ENCODE measurements around the gene ATP11A.
"Not testable (repeated sequence)": the region's sequence is repeated elsewhere in the genome, so short reads cannot be mapped to it uniquely, and the experiment has no call there.

ATP11A gene

GRCh38 chr13:112873851-112874750, 184.3 kb downstream of the ATP11A start:
- in situ Hi-C loops (cut with HindIII; ENCODE audit: low sequenced_read_pairs): no loop called here

GRCh38 chr13:112874751-112875300, 185.0 kb downstream of the ATP11A start:
- in situ Hi-C loops (cut with HindIII; ENCODE audit: low sequenced_read_pairs): no loop called here

GRCh38 chr13:112875627-112876026, 185.8 kb downstream of the ATP11A start:
- in situ Hi-C loops (cut with HindIII; ENCODE audit: low sequenced_read_pairs): no loop called here

GRCh38 chr13:112876305-112877000, 186.6 kb downstream of the ATP11A start:
- in situ Hi-C loops (cut with HindIII; ENCODE audit: low sequenced_read_pairs): no loop called here

GRCh38 chr13:112877066-112877465, 187.2 kb downstream of the ATP11A start:
- in situ Hi-C loops (cut with HindIII; ENCODE audit: low sequenced_read_pairs): no loop called here

- in situ Hi-C loops (cut with HindIII; ENCODE audit: low sequenced_read_pairs): no loop called here
Observed at GRCh38 chr13:112877539-112877938, 187.7 kb downstream of the ATP11A start.

GRCh38 chr13:112877976-112878955, 188.4 kb downstream of the ATP11A start:
- in situ Hi-C loops (cut with HindIII; ENCODE audit: low sequenced_read_pairs): no loop called here

- in situ Hi-C loops (cut with HindIII; ENCODE audit: low sequenced_read_pairs): no loop called here
Observed at GRCh38 chr13:112879283-112879833, 189.5 kb downstream of the ATP11A start.

GRCh38 chr13:112880221-112880641, 190.4 kb downstream of the ATP11A start:
- in situ Hi-C loops (cut with HindIII; ENCODE audit: low sequenced_read_pairs): no loop called here

GRCh38 chr13:112880976-112881540, 191.2 kb downstream of the ATP11A start:
- in situ Hi-C loops (cut with HindIII; ENCODE audit: low sequenced_read_pairs): no loop called here

GRCh38 chr13:112881656-112882554, 192.1 kb downstream of the ATP11A start:
- in situ Hi-C loops (cut with HindIII; ENCODE audit: low sequenced_read_pairs): no loop called here

- in situ Hi-C loops (cut with HindIII; ENCODE audit: low sequenced_read_pairs): no loop called here
Observed at GRCh38 chr13:112882555-112883024, 192.8 kb downstream of the ATP11A start.

GRCh38 chr13:112883241-112883945, 193.6 kb downstream of the ATP11A start:
- in situ Hi-C loops (cut with HindIII; ENCODE audit: low sequenced_read_pairs): no loop called here

GRCh38 chr13:112884700-112885099, 194.9 kb downstream of the ATP11A start:
- in situ Hi-C loops (cut with HindIII; ENCODE audit: low sequenced_read_pairs): not testable (repeated sequence)

- in situ Hi-C loops (cut with HindIII; ENCODE audit: low sequenced_read_pairs): no loop called here
Observed at GRCh38 chr13:112885242-112885781, 195.5 kb downstream of the ATP11A start.

- in situ Hi-C loops (cut with HindIII; ENCODE audit: low sequenced_read_pairs): no loop called here
Observed at GRCh38 chr13:112885782-112886268, 196.0 kb downstream of the ATP11A start.

GRCh38 chr13:112887151-112887550, 197.3 kb downstream of the ATP11A start:
- in situ Hi-C loops (cut with HindIII; ENCODE audit: low sequenced_read_pairs): no loop called here

GRCh38 chr13:112887557-112887991, 197.7 kb downstream of the ATP11A start:
- in situ Hi-C loops (cut with HindIII; ENCODE audit: low sequenced_read_pairs): no loop called here
